Adipocyte (in vitro differentiated cells): ENCODE results near the gene PRKAR2B.

Source experiments
- DNase-seq: peaks from one replicate; pipeline ENCODE4 v3.0.0-alpha.2; 2015; ENCODE audit warnings: low read depth
- H3K27me3 ChIP-seq: replicated peaks from 2 replicates; pipeline ENCODE4 v1.7.0; 2013; ENCODE audit warnings: mild to moderate bottlenecking, low read length, moderate library complexity; ENCODE audit not compliant: control insufficient read depth, insufficient read depth
- H3K36me3 ChIP-seq: 2 replicates; pipeline ENCODE4 v1.7.0; 2013; ENCODE audit warnings: low read length, mild to moderate bottlenecking, moderate library complexity; ENCODE audit not compliant: control insufficient read depth, insufficient read depth, severe bottlenecking
- H3K4me1 ChIP-seq: 2 replicates; pipeline ENCODE4 v1.7.0; 2013; ENCODE audit warnings: mild to moderate bottlenecking, low read length, moderate library complexity; ENCODE audit not compliant: control insufficient read depth, insufficient read depth
- H3K4me3 ChIP-seq: 2 replicates; pipeline ENCODE4 v1.7.0; 2013; ENCODE audit warnings: mild to moderate bottlenecking, low read length, moderate library complexity
- H3K9ac ChIP-seq: 2 replicates; pipeline ENCODE4 v1.7.0; 2013; ENCODE audit warnings: mild to moderate bottlenecking, low read length, moderate library complexity
- H3K9me3 ChIP-seq: 2 replicates; pipeline ENCODE4 v1.7.0; 2013; ENCODE audit warnings: mild to moderate bottlenecking, low read length, moderate library complexity; ENCODE audit not compliant: control insufficient read depth

PRKAR2B gene

GRCh38 chr7:107071129-107071528 is 26.6 kb downstream of the PRKAR2B start:
- no peaks in the 10 kb centered on the region for H3K27me3 ChIP-seq
- no peak overlapping the region for H3K4me3 ChIP-seq
- H3K36me3 ChIP-seq = no peaks in the 10 kb centered on the region
- H3K4me1 ChIP-seq = peaks cover 8% of the 10 kb centered on the region
- no peak for DNase-seq
- no peak overlapping the region for H3K9ac ChIP-seq
- no peaks in the 10 kb centered on the region for H3K9me3 ChIP-seq

DNA sequence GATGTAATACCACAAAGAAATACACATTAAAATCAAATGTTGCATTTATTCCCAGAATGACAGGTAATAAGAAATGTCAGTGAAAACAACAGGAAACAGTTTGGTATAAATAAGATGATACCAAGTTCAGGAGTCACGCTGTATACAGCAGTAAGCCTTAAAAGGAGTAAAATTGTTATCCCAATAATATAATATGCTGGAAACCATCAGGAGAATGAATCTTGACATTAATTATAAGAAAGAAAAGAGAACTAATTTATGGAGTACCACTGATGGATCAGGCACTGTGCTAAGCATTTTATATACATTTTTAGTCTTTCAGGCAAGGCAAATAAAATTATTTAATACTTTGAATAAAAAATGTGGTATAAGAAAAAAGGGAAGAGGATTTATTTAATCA is 27.6 kb downstream of the PRKAR2B start:
- H3K27me3 ChIP-seq = no peaks in the 10 kb centered on the region

DNA sequence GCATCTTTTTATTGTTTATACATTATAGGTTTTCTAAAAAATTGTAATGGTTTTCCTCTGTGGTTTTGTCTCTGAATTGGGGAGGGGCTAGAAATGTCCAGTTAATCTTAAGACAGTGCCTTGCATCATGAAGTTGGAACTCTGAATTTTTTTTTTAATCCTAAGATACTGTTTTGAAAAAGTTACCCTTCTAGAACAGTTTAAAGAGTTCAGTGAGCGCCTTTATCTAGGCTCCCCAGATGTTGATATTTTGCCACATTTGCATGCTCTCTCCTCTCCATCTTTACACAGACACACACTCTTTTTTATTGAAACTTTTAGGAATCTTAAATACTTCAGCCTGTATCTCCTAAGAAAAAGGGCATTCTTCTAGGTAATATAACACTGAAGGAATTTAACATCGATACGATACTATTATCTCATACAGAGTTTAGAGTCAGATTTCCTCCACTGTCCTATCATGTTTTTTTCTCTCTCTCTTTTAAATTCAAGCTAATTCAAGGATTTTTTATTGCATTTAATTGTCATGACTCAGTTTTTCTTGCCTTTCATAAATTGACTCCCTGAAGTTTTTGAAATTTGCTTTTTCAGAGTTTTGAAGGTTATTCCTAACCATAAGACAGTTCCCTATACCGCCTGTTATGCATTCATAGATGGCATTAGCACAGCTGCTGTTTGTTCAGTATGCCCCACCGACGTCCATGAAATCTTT is 31.5 kb downstream of the PRKAR2B start:
- no peak for DNase-seq
- Histone ChIP-seq H3K9ac (no peak overlapping the region), H3K36me3 (peaks cover 6% of the 10 kb centered on the region), H3K27me3 (no peaks in the 10 kb centered on the region), H3K4me1 (no peaks in the 10 kb centered on the region), H3K4me3 (no peak overlapping the region), H3K9me3 (no peaks in the 10 kb centered on the region)

More for the DNA sequence above, 27.6 kb downstream of the PRKAR2B start:
- H3K9me3 ChIP-seq = no peaks in the 10 kb centered on the region
- DNase-seq = no peak
- H3K4me1 ChIP-seq = peaks cover 8% of the 10 kb centered on the region
- H3K9ac ChIP-seq = no peak overlapping the region
- H3K4me3 ChIP-seq = no peak overlapping the region
- H3K36me3 ChIP-seq = no peaks in the 10 kb centered on the region

GRCh38 chr7:107076781-107077698 is 32.5 kb downstream of the PRKAR2B start:
- no peak for DNase-seq
- Histone ChIP-seq H3K4me1 (no peaks in the 10 kb centered on the region), H3K9ac (no peak overlapping the region), H3K9me3 (no peaks in the 10 kb centered on the region), H3K27me3 (no peaks in the 10 kb centered on the region), H3K4me3 (no peak overlapping the region), H3K36me3 (peaks cover 6% of the 10 kb centered on the region)

DNA sequence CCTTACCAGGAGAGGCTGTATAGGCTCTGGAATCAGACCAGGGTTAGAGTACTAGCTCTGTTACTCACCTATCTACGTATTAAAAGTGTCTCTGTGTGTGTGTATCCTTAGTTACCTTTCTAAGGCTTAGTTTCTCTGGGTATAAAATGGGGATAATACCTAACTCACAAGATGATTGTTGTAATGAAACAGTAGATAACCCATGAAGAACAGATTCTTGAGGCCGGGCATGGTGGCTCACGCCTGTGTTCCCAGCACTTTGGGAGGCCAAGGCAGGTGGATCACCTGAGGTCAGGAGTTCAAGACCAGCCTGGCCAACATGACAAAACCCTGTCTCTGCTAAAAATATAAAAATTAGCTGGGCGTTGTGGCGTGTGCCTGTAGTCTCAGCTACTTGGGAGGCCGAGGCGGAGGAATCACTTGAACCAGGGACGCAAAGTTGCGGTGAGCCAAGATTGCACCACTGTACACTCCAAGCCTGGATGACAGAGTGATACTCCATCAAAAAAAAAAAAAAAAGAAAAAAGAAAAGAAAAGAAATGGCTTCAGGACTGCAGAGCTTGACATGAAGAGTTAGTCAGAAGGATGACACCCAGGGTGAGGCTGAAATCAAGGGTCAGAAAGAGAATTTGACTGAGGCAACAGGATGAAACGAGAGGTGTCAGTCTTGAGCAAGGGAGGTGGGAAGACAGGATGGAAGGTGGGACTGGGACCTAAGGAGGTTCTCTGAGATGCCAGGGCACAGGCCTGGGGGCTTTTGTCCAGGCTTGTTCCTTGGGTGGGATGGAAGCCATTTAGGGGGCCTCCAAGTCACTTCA is 33.4 kb downstream of the PRKAR2B start:
- Histone ChIP-seq H3K9ac (no peak overlapping the region), H3K9me3 (no peaks in the 10 kb centered on the region), H3K4me3 (no peak overlapping the region), H3K36me3 (peaks cover 6% of the 10 kb centered on the region), H3K4me1 (no peaks in the 10 kb centered on the region), H3K27me3 (no peaks in the 10 kb centered on the region)
- DNase-seq = no peak

- peaks cover 6% of the 10 kb centered on the region for H3K36me3 ChIP-seq
- no peak overlapping the region for H3K4me3 ChIP-seq
- DNase-seq = no peak
- no peaks in the 10 kb centered on the region for H3K4me1 ChIP-seq
- H3K9me3 ChIP-seq = no peaks in the 10 kb centered on the region
- no peak overlapping the region for H3K9ac ChIP-seq
- no peaks in the 10 kb centered on the region for H3K27me3 ChIP-seq
Observed at GRCh38 chr7:107078517-107078966, 34.0 kb downstream of the PRKAR2B start.

- Histone ChIP-seq H3K4me3 (no peak overlapping the region), H3K9ac (no peak overlapping the region), H3K4me1 (no peaks in the 10 kb centered on the region), H3K27me3 (no peaks in the 10 kb centered on the region), H3K9me3 (no peaks in the 10 kb centered on the region), H3K36me3 (peaks cover 6% of the 10 kb centered on the region)
- no peak for DNase-seq
Observed at GRCh38 chr7:107079212-107079940, 34.9 kb downstream of the PRKAR2B start.

GRCh38 chr7:107080099-107080505 is 35.6 kb downstream of the PRKAR2B start:
- no peak for DNase-seq
- Histone ChIP-seq H3K9me3 (no peaks in the 10 kb centered on the region), H3K4me1 (no peaks in the 10 kb centered on the region), H3K4me3 (no peak overlapping the region), H3K9ac (no peak overlapping the region), H3K36me3 (peaks cover 6% of the 10 kb centered on the region), H3K27me3 (no peaks in the 10 kb centered on the region)

DNA sequence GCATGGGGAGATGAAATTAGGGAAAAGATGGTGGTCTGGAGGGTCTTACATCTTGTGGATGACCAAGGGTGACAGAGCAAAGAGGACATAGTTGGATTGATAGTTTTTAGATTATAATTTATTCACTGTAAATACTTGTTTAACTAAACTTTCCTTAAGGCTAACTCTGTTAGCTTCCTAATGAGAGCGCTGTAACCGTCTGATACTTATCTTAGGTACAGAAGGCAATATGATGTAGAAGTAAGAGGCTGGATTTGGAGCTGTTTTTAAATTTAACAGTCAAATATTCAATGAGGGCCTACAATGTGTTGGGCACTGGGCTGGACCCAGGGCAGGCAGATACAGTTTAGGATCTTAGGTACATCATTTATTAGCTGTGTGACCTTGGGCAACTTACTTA is 36.0 kb downstream of the PRKAR2B start:
- no peaks in the 10 kb centered on the region for H3K9me3 ChIP-seq
- H3K4me1 ChIP-seq = no peaks in the 10 kb centered on the region
- peaks cover 6% of the 10 kb centered on the region for H3K36me3 ChIP-seq
- no peak overlapping the region for H3K9ac ChIP-seq
- H3K27me3 ChIP-seq = no peaks in the 10 kb centered on the region
- H3K4me3 ChIP-seq = no peak overlapping the region
- no peak for DNase-seq

GRCh38 chr7:107085180-107085579 is 40.7 kb downstream of the PRKAR2B start:
- Histone ChIP-seq H3K4me1 (no peaks in the 10 kb centered on the region), H3K27me3 (no peaks in the 10 kb centered on the region), H3K4me3 (no peak overlapping the region), H3K9me3 (no peaks in the 10 kb centered on the region), H3K9ac (no peak overlapping the region), H3K36me3 (no peaks in the 10 kb centered on the region)
- DNase-seq = no peak
